HCT116 (cell line): ENCODE data around the gene NFKBIA. TPM values are rescaled to one million over a fixed set of nuclear protein-coding genes. Genes with fewer than 3 reads are reported as not detected.
A peak's percentile ranks its signal among the peaks of the same experiment; 100 is the strongest.

ENCODE experiments used
- ATAC-seq: fragments of 200-7000 bp; cut with Tn5 transposase; 2 replicates; pipeline ENCODE4 v1.9.1; 2020; ENCODE audit warnings: mild to moderate bottlenecking, moderate library complexity
- BruUV-seq: library from RNA; stranded (reverse); fragments of 400-500 nt; replicated peaks from 2 replicates; lab custom pipeline; 2021; lab: Mats Ljungman, UMichigan
- CTCF ChIA-PET: fragments of 300-600 bp; sonication (Branson Sonifier 250); formaldehyde crosslinking; loops from one replicate; lab custom pipeline; 2021; ENCODE audit warnings: antibody characterized with exemption; lab: Charles Lee
- POLR2A ChIA-PET: fragments of 300-600, 350-600 bp; sonication (Branson Sonifier 250); formaldehyde crosslinking; loops from one replicate; lab custom pipeline; 2021; ENCODE audit warnings: antibody characterized with exemption; lab: Charles Lee
- RAD21 ChIA-PET, 2 experiments: fragments of 300-600 bp; sonication (Branson Sonifier 250); formaldehyde crosslinking; loops; one replicate each; lab custom pipeline; 2023; ENCODE audit warnings: low total read pairs in 2 of 2; ENCODE audit not compliant: uncharacterized antibody in 2 of 2, unreplicated experiment in 2 of 2, low non-redundant PET in 1 of 2; lab: Charles Lee
- DNase-seq: peaks from one replicate; pipeline ENCODE4 v3.0.0-alpha.2; 2010; ENCODE audit warnings: low read depth, low spot score
- H2AFZ ChIP-seq: fragments of 200-600 bp; shearing (Covaris generic), sonication (generic); 2 replicates; pipeline ENCODE4 v1.6.1; 2017; ENCODE audit warnings: low read depth, mixed run types, mixed read lengths, antibody characterized with exemption, low read length; ENCODE audit not compliant: poor library complexity, severe bottlenecking
- H3K27ac ChIP-seq: 2 replicates; pipeline ENCODE4 v1.5.1; 2012; ENCODE audit warnings: low read depth, low read length
- H3K27me3 ChIP-seq: fragments of 200-600 bp; sonication (generic); 2 replicates; pipeline ENCODE4 v1.6.1; 2016; ENCODE audit warnings: mixed run types, low read length, mixed read lengths; ENCODE audit not compliant: insufficient read depth
- H3K36me3 ChIP-seq, 2 experiments: fragments of 200-500 bp in 1 of 2; fragments of 200-600 bp in 1 of 2; sonication (Bioruptor generic) in 1 of 2; sonication (generic) in 1 of 2; 2 replicates each; pipeline versions ENCODE4 v1.5.1 to v1.6.1; 2014 to 2016; ENCODE audit warnings: low read length in 2 of 2, inconsistent platforms in 1 of 2, mixed read lengths in 1 of 2, mixed run types in 1 of 2; ENCODE audit not compliant: insufficient read depth in 2 of 2, control insufficient read depth in 1 of 2
- H3K4me1 ChIP-seq, 2 experiments: fragments of 200-600 bp in 1 of 2; sonication (generic) in 1 of 2; 2 replicates each; pipeline versions ENCODE4 v1.5.1 to v1.6.1; 2012 to 2017; ENCODE audit warnings: low read length in 2 of 2, inconsistent platforms in 1 of 2, mild to moderate bottlenecking in 1 of 2, mixed read lengths in 1 of 2, mixed run types in 1 of 2, moderate library complexity in 1 of 2; ENCODE audit not compliant: insufficient read depth in 2 of 2, control insufficient read depth in 1 of 2
- H3K4me2 ChIP-seq: fragments of 200-600 bp; sonication (generic); 2 replicates; pipeline ENCODE4 v1.6.1; 2017; ENCODE audit warnings: mixed run types, low read length, mixed read lengths
- H3K4me3 ChIP-seq, 2 experiments: fragments of 200-600 bp in 1 of 2; sonication (generic) in 1 of 2; replicated peaks in 1 of 2; 2 replicates each; pipeline ENCODE4 v1.5.1; 2011 to 2016; ENCODE audit warnings: low read length in 2 of 2, control low read depth in 1 of 2, low read depth in 1 of 2, mild to moderate bottlenecking in 1 of 2, mixed read lengths in 1 of 2, mixed run types in 1 of 2
- H3K79me2 ChIP-seq: fragments of 200-600 bp; sonication (generic); 2 replicates; pipeline ENCODE4 v1.6.1; 2017; ENCODE audit warnings: mild to moderate bottlenecking, mixed run types, low read length, moderate library complexity, mixed read lengths; ENCODE audit not compliant: insufficient read depth
- H3K9ac ChIP-seq: fragments of 200-600 bp; sonication (generic); 2 replicates; pipeline ENCODE4 v1.6.1; 2016; ENCODE audit warnings: low read length, mixed read lengths
- H3K9me2 ChIP-seq: fragments of 200-600 bp; sonication (generic), shearing (Covaris generic); 2 replicates; pipeline ENCODE4 v1.6.1; 2017; ENCODE audit warnings: mixed run types, mild to moderate bottlenecking, moderate library complexity; ENCODE audit not compliant: insufficient read depth
- H3K9me3 ChIP-seq, 2 experiments: fragments of 200-500 bp in 1 of 2; fragments of 200-600 bp in 1 of 2; sonication (Bioruptor generic) in 1 of 2; sonication (generic) in 1 of 2; 2 replicates each; pipeline ENCODE4 v1.6.1; 2014 to 2017; ENCODE audit warnings: low read length in 2 of 2, mixed read lengths in 2 of 2, inconsistent platforms in 1 of 2, low read depth in 1 of 2, mild to moderate bottlenecking in 1 of 2, mixed run types in 1 of 2, moderate library complexity in 1 of 2; ENCODE audit not compliant: control insufficient read depth in 1 of 2, insufficient read depth in 1 of 2
- H4K20me1 ChIP-seq: fragments of 200-600 bp; sonication (generic), shearing (Covaris generic); 2 replicates; pipeline ENCODE4 v1.6.1; 2017; ENCODE audit warnings: mixed run types, mild to moderate bottlenecking, moderate library complexity; ENCODE audit not compliant: insufficient read depth
- CEBPB ChIP-seq: IDR thresholded peaks from 2 replicates; pipeline ENCODE4 v1.6.1; 2012; ENCODE audit warnings: low read depth
- EGR1 ChIP-seq: IDR thresholded peaks from 2 replicates; pipeline ENCODE4 v1.6.1; 2012; ENCODE audit warnings: low read depth
- ELF1 ChIP-seq: IDR thresholded peaks from 2 replicates; pipeline ENCODE4 v1.6.1; 2012; ENCODE audit warnings: low read depth, borderline replicate concordance
- EZH2 ChIP-seq: fragments of 200-600 bp; sonication (generic); IDR thresholded peaks from 2 replicates; pipeline ENCODE4 v1.6.1; 2017; ENCODE audit warnings: antibody characterized with exemption, mixed run types
- EZH2phosphoT487 ChIP-seq: fragments of 200-600 bp; IDR thresholded peaks from 2 replicates; pipeline ENCODE4 v1.6.1; 2018; ENCODE audit warnings: antibody characterized with exemption, borderline replicate concordance
- FOSL1 ChIP-seq: IDR thresholded peaks from 2 replicates; pipeline ENCODE4 v1.6.1; 2012; ENCODE audit warnings: low read depth
- JUND ChIP-seq: IDR thresholded peaks from 2 replicates; pipeline ENCODE4 v1.6.1; 2012
- MAX ChIP-seq: IDR thresholded peaks from 2 replicates; pipeline ENCODE4 v1.6.1; 2012
- POLR2A ChIP-seq: IDR thresholded peaks from 2 replicates; pipeline ENCODE4 v1.7.0; 2011; ENCODE audit warnings: borderline replicate concordance; ENCODE audit not compliant: insufficient read depth, insufficient read length; ENCODE audit errors: extremely low read depth
- POLR2AphosphoS5 ChIP-seq: IDR thresholded peaks from 2 replicates; pipeline ENCODE4 v1.6.1; 2011; ENCODE audit warnings: mild to moderate bottlenecking, low read depth, low read length, moderate library complexity
- RAD21 ChIP-seq: IDR thresholded peaks from 2 replicates; pipeline ENCODE4 v1.6.1; 2012; ENCODE audit warnings: low read depth, mild to moderate bottlenecking
- SIN3A ChIP-seq: IDR thresholded peaks from 2 replicates; pipeline ENCODE4 v1.6.1; 2012; ENCODE audit warnings: low read depth
- SP1 ChIP-seq: IDR thresholded peaks from 2 replicates; pipeline ENCODE4 v1.6.1; 2012; ENCODE audit warnings: low read depth
- SRF ChIP-seq: IDR thresholded peaks from 2 replicates; pipeline ENCODE4 v1.6.1; 2012; ENCODE audit warnings: low read depth
- TCF7L2 ChIP-seq: IDR thresholded peaks from 2 replicates; pipeline ENCODE4 v1.7.0; 2011; ENCODE audit warnings: borderline replicate concordance, inconsistent platforms; ENCODE audit not compliant: insufficient read depth, insufficient read length; ENCODE audit errors: extremely low read depth
- YY1 ChIP-seq: IDR thresholded peaks from 2 replicates; pipeline ENCODE4 v1.6.1; 2011; ENCODE audit warnings: low read length, low read depth, moderate library complexity, mild to moderate bottlenecking; ENCODE audit not compliant: insufficient replicate concordance; ENCODE audit errors: extremely low read depth
- ZBTB33 ChIP-seq: IDR thresholded peaks from 2 replicates; pipeline ENCODE4 v1.6.1; 2011; ENCODE audit warnings: mild to moderate bottlenecking, low read length, moderate library complexity; ENCODE audit not compliant: insufficient replicate concordance; ENCODE audit errors: extremely low read depth
- ZFX ChIP-seq: fragments of 450-650 bp; IDR thresholded peaks from 2 replicates; pipeline ENCODE4 v1.6.1; 2017
- intact Hi-C: fragments of 100-400 bp; cut with micrococcal nuclease; formaldehyde crosslinking; loops from 2 replicates; pipeline ENCODE4 v1.10.0; 2022
- total RNA-seq: library from RNA; stranded (reverse); gene quantifications from one replicate; pipeline ENCODE4 v1.2.1, GENCODE V29; 2021; ENCODE audit not compliant: unreplicated experiment

The NFKBIA gene
- total RNA-seq, 1 experiment from 2014 or later, result 42.6 TPM

- Histone ChIP-seq H3K9me2 (no peaks in the 10 kb centered on the region), H3K9ac (no peak overlapping the region)
- POLR2A ChIA-PET, result interaction anchor here (0.9 to 1.6 kb wide), 4 partner anchors 10 to 21 kb away, joined by 3 to 5 read pairs (median 3); partner anchors contain the start of gene NFKBIA
- TF ChIP-seq ZFX (0 out of 2 replicates have a peak, but pooled peaks have one; percentile 6), MAX (0 out of 2 replicates have a peak, but pooled peaks have one; percentile 21), SIN3A (no peak)
- TF ChIP-seq, all 23 proteins: peak for 2
- ATAC-seq (peak; percentile 87), DNase-seq (no peak)
- BruUV-seq, result no TSS peak
- Histone ChIP-seq H2AFZ (peak overlapping the region; percentile 56), H3K4me3 (no peak overlapping the region), H4K20me1 (no peaks in the 10 kb centered on the region), H3K27ac (peak overlapping the region; percentile 15; the same call in 1 of the 2 replicates), H3K4me1 (peaks cover 12 to 18% of the 10 kb centered on the region in 2 experiments), H3K9me3 (no peaks in the 10 kb centered on the region), H3K27me3 (no peaks in the 10 kb centered on the region), H3K36me3 (no peaks in the 10 kb centered on the region), H3K79me2 (no peaks in the 10 kb centered on the region), H3K4me2 (peak overlapping the region; percentile 44)
- ChIA-PET RAD21 (no interaction called here), CTCF (no interaction called here)
- intact Hi-C loops, result no loop called here
Measured at GRCh38 chr14:35385042-35385839, 19.3 kb downstream of the NFKBIA start.

- intact Hi-C loops, result no loop called here
- no peaks in the 10 kb centered on the region for H3K9me3 ChIP-seq
- no peaks in the 10 kb centered on the region for H3K36me3 ChIP-seq
- RAD21 ChIA-PET, result no interaction called here
- H3K27me3 ChIP-seq, result no peaks in the 10 kb centered on the region
- TF ChIP-seq EGR1, result no peak
- TF ChIP-seq JUND, result no peak
- TF ChIP-seq FOSL1, result no peak
- no peak for TF ChIP-seq RAD21
- TF ChIP-seq CEBPB, result no peak
- TF ChIP-seq ZBTB33, result no peak
- TF ChIP-seq TCF7L2, result no peak
- no peak for TF ChIP-seq POLR2A
- TF ChIP-seq SIN3A, result no peak
- no peak for TF ChIP-seq YY1
- TF ChIP-seq EZH2, result no peak
- TF ChIP-seq EZH2phosphoT487, result no peak
- no peak for TF ChIP-seq POLR2AphosphoS5
- TF ChIP-seq ELF1, result no peak
- TF ChIP-seq SRF, result no peak
- TF ChIP-seq SP1, result no peak
- no peak for TF ChIP-seq ZFX
- TF ChIP-seq, all 23 proteins: peak for 0
- Histone ChIP-seq H3K27ac (no peak overlapping the region; the same call in 1 of the 2 replicates), H3K4me2 (no peak overlapping the region), H2AFZ (no peak overlapping the region), H4K20me1 (no peaks in the 10 kb centered on the region), H3K9me2 (no peaks in the 10 kb centered on the region), H3K4me3 (no peak overlapping the region), H3K9ac (no peak overlapping the region), H3K4me1 (peaks cover 12 to 18% of the 10 kb centered on the region in 2 experiments), H3K79me2 (no peaks in the 10 kb centered on the region)
- ChIA-PET POLR2A (interaction anchor here (1.2 kb wide), 1 partner anchor 9 kb away, joined by 3 read pairs; no protein-coding TSS in a partner anchor), CTCF (no interaction called here)
- ATAC-seq (no peak), DNase-seq (no peak)
- no TSS peak for BruUV-seq
Measured at GRCh38 chr14:35384455-35385041, 20.0 kb downstream of the NFKBIA start.
